D341Med (cell line): ENCODE results near the gene RARG.

Experiments used
- DNase-seq: peaks from one replicate; pipeline ENCODE4 v3.0.0; 2012; ENCODE audit warnings: low spot score

Gene RARG

DNA sequence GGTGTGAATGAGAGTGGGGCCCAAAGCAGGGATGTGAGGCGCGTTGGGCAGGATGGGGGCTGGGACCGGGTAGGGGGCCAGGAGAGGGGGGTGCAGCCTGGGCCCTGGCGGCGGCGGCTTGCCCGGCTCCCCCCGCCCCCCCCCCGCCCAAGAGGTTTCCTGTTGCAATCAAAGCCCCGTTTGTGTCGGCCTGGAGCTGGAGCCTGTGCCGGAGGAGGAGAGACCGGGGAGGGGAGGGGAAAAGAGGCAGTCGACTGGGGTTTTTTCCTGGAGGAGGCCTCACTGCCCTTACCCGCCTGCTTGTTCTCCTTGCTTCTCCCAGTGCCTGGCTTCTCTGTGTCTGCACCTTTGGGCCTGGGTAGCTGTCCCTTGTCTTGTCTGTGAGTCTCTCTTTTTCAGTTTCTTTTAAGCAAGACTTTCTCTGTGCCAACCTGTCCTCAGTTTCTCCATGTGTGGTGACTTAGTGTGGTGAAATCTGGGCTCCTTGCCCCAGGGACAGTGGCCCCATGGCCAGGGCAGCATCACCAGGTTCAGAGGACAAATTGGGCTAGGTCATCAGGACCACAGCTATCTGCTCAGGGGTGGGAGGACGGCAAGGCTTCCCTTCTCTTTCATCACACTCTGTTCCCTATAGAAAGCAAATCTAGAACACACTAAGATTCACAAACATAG is 8.5 kb downstream of the RARG start:
- DNase-seq: no peak

DNA sequence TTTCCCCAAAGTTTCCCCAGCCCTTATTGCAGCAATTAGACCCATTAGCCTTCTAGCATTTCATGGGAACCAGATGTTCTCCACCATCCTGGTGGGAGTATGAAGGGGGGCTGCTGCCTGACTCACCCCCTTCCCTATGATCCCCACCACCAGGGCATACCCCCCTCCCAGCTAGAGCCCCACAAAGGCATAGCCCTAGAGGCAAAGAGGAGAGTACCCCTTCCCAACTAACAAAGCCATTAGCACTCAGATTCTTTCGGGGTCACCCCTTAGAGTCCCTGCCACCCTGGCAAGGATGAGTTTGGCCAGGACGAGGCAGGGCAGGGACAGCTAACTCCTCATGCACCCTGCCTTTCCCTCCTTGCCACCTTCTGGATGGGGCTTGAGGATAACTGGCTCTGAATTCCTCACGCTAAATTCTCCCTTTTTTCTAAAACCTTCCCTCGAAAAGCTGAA is 9.2 kb downstream of the RARG start:
- no peak for DNase-seq

DNA sequence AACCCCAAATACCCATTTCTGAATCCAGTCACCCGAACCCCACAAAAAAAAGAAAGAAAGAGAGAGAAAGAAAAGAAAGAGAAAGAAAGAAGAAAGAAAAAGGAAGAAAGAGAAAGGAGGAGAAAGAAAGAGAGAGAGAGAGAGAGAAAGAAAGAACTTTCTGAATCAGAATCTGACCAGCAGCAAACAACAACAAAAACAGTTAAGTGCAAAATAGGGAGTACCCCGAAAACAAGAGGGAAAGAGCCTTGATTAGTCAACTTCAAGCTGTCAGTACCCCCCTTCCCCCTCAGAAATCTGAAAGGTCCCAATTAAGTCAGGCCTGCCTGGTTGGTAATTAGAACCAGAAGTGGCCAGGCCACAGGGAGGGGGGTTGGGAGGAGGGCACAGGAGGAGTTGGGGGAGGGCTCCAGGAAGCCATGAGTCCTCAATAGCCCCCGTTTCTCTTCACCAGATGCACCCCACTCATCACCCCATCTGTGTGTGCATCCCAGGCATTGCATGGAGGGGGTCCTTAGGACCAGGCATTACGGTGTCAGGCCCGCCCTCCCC is 9.8 kb downstream of the RARG start:
- DNase-seq: no peak

DNA sequence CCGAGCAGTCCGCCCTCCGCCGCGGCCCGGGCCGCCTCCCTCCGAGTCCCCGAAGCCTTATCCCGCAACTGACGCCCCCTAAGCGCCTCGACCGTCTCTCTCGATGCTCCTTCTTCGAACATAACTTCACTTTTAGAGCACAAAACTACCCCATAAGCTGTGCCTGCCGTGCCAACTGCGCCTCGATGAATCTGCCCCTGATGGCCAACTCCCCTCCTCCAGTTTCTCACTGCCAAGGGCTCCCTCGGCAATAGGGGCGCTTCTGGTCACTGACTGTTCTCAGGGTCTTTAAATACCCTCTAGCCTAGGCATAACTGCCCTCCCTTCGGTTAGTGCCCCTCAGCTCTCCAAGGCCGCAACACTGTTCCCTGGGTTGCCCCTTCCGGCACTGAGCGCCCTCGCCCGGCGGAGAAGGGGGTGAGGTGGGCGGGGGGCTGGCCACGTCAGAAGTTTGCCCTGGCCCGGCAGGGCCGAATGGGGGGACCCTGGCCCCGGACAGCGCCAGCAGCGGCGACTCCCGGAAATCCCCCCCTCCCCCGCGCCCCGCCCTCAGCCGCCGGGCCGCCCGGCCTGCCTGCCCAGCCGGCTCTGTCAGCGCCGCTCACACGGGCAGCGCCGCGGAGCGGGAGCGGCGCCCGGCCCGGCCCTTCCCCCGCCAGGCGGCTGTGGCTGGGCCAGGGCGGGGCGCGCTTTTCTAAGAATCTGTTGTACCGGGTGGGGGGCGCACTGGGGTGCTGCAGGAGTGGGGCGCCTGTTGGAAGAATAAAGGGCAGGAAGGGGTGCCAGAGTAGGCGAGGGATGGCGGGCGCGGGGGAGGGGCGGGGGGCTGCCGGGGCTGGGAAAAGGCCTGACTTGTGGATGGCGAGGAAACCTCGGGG is 10.6 kb downstream of the RARG start:
- DNase-seq: peak; percentile 88

DNA sequence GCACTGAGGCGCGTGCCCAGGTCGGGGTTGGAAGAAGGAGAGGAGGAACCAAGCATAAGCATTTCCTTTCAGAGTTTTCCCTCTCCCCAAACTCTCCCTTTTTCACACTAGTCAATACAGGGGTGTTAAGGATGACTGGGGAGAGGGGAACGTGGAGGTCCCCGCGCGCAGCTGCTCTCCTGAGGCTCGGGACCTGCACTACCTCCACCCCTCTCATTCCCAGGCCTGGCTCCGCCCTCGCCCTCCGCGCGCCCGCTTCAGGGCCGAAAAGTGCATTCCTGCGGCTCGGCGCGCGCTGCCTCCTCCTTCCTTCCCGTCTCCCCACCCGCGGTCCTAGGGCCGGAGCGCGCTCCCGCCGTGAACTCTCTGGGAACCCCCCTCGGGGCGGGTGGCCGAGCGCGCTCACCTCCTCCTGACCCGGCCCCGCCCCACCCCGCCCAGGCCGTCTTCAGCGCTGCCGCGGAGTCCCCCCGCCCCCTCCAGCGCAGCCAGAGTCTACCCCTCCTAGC is 11.3 kb downstream of the RARG start:
- peak; percentile 83 for DNase-seq

DNA sequence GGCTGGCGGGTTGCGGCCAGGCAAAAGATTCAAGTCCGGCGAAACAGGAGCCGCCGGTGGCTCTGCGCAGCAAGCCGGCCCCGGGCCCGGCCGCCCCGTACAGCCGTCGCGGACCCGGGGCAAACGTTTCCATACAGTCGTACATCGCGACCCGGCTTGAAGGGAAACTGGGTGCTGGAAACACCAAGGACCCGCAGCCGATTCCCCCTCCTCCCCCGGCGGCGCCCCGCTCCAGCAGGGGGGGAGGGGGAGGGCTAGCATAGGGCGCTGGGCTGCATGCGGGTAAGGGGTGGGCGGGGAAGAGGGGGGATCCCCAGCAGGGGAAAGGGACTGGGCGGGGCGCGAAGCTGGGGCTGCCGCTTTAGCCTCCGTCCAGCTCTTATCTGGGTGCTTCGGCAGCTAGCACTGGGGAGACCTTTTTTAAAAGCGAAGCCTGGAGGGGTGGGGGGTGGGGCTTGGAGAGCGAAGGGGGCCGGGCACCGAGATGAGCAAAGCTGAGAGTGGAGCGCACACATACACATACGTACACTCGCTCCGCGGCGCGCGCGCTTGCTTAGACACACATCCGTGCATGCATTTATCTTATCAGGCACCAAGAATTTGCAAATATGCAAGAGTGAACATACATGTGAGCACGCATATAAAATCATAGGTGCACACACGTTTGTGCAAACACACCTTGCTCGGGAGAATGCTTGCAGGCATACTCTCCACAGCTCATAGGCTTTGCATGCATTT is 11.9 kb downstream of the RARG start:
- DNase-seq: no peak

DNA sequence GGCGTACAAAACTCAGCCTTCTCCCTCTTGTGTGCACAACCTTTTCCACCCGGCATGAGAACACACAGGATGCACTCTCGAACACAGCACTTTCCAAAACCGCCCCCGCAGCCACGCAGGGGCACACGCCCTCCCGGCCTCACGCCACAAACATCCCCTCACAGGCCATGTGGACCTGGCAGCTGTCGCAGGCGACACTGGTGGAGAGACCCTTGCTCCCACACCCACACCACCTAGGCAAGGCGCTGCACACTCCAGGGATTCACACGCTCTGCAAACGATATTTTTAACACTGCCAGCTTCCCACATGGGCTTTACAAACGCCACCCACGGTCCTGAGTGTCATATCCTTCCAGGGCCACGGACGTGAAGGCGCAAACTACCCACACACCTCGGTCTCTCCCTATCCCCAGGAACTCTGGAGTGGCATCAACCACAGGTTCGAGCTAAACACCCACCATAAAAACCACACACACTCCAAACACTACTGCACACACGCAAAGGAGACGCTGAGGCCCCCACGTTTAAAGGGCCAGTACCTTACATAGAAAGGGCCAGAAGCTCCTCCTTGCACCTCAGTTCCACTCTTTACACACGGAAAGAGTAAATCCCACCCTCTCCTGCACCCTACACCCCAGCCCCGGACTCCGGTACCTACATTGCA is 12.6 kb downstream of the RARG start:
- DNase-seq: no peak

DNA sequence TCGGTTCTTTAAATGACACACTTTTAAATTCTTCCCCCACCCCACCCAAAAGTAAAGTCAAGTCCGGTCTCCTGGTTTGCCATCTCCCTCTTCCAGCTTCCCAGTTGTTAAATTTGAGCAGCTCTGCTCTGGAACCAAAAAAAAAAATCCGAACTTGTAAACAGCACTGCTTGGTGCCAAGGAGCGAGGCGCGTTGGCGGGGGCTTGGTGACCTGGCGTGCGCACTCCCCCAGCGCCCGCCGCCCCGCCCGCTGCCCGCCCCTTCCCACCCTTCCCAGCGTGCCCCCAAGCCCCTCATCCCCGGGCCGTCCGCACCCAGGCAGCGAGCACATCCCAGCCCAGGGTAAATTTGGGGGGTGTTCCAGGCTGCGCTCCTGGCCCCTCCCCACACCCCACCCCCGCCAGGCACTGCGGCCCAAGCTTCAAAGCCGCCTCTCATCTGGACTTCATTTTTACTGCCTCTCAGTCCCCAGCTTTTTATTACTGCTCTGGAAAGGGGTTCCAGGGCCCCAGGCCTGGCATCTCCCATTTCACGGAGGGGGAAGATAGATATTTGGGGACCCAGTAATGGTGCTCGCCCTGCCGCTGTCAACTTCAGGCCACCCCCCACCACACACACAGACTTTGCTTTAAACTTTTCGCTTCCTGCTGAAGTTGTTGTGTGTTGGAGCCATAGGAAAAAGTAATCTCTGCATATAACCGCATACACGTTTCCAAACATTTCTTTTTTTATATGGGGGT is 13.3 kb downstream of the RARG start:
- DNase-seq: no peak

DNA sequence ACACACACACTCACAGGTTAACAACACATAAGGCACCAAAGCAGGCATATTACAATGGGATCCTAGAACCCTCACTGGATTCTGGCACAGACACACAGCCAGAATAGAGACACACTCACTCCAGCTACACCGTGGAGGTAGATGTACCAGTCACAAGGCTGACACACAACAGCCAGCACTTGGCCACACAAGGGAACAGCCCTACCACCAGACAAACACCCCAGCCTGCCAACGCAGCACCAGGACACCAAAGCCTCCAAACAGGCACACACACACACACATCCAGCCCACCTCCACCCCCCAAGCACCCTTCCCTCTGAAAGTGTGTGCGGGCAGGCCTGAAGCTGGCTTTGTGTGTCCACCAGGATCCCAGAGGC is 14.1 kb downstream of the RARG start:
- no peak for DNase-seq

DNA sequence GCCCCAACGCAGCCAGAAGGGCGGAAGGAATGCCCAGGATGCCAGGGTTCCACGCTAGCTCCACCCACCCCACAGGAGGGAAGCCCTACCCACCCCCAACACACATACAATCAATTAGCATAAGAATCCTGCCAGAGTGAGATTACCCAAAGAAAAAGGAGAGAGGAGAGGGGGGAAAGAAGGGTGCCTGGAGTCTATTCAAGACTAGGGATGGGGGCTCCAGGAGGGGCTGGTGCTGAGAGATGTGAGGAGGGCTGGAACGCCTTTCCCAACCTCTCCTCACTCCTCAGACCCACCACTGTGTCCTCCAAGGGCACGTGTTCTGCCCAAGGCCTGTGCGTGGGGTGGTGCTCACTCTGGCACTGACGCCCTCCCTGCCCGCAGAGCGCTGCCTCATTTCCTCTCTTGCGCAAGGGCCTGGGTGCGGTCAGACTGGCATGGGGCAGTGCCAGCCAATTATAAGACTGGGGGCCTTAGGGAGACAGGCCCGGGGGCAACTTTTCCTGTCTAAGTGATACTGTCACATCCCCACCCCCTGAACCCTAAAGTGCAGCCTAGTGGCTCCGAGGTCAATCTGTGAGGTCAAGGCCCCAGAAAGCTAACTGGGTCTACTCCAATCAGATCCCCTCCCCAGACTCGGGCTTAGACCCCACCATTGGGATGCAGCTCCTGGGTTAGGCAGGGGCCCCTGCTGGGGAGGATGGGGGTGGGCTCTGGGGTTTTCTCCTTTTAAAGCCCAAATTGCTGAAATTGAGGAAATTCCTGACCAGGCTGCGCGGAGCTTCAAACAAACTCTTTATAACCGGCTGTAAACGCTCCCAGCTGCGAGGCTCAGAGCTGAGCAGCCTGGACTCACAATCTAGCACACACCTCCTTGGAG is 14.7 kb downstream of the RARG start:
- DNase-seq: no peak

DNA sequence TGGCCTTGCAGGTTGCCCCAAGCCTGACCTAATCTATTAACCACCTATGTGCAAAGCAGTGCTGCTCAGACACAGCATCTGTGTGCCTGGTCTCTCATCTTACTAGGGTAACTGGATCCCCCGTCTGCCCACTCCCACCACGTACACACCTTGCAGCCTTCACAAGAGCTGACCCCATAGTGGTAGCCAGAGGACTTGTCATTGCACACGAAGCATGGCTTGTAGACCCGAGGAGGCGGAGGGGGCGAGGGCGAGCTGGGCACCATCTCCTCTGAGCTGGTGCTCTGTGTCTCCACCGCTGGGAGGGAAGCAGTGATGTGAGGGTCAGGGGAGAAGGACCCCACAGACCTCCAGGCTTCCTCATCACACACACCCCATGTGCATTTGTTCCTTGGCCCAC is 16.5 kb downstream of the RARG start:
- DNase-seq: no peak

DNA sequence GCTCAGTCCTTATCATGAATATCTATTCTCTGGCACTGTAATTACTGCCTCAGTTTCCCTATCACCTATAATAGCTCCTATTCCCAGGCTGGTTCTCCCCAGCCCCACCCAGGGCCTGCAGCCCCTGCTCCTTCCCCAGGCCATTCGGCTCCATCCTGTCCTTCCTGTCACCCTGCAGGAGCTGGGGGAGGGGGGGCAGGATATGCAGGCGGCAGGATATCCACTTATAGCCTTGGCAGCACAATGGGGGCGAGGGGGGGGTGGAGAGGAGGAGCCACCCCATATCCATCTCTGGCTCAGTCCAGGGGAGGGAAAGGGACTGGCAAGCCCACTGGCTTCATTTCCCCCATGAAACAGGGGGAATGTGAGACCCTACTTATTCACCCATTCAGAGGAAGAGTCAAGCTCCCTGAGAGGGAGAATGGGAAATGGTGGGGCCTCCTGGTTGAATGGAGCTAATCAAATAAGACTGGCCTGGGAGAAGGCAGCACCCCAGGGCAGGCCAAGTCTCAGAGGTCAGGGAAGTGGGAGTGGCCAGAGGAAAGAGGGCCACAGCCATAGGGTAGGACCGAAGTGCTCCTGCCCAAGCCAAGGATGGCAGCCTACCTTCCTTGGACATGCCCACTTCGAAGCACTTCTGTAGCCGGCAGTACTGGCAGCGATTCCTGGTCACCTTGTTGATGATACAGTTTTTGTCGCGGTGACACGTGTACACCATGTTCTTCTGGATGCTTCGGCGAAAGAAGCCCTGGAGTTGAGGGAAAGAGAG is 17.1 kb downstream of the RARG start:
- no peak for DNase-seq

DNA sequence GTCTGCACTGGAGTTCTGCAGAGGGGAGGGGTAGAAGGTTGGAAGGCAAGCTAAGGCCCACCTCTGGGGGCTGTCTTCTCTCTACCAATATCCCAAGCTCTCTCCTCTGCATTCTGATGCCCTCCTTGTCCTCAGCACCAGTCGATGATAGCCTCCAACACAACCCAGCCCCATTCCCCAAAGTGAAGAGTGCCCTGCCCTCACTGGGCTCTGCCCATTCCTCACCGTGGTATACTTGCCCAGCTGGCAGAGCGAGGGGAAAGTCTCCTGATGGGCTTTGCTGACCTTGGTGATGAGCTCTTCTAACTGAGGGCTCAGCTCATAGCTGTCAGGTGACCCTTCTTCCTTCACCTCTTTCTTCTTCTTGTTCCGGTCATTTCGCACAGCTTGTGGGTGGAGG is 17.8 kb downstream of the RARG start:
- DNase-seq: no peak

DNA sequence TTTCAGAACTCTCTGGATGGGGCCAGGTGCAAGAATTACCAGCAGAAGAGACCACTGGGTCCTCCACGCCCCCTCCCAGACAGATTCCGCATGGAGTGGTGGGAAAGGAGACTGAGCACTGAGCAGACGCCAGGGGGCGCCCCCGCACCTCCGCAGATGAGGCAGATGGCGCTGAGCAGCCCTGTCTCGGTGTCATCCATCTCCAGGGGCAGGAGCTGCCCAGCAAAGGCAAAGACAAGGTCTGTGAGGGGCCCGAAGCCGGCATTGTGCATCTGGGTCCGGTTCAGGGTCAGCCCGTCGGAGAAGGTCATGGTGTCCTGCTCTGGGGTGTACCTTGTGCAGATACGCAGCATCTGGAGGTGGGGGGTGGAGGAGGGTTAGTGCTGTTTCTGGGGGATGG is 18.7 kb downstream of the RARG start:
- peak; percentile 91 for DNase-seq

DNA sequence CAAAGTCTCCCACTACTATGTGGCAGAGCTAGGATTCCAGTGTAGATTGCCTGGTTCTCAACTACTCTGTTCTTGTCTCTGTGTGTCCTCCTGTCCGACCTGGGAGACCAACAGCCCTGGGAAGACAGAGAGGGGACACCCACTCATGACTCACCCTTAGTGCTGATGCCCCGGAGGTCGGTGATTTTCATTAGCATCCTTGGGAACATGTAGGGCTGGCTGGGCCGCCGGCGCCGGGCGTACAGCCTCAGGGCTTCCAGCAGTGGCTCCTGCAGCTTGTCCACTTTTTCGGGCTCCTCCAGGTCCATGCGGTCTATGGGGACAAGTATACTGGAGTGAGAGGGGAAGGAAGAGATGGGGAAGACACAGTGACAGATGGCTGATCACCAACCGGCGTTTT is 19.1 kb downstream of the RARG start:
- DNase-seq: no peak

DNA sequence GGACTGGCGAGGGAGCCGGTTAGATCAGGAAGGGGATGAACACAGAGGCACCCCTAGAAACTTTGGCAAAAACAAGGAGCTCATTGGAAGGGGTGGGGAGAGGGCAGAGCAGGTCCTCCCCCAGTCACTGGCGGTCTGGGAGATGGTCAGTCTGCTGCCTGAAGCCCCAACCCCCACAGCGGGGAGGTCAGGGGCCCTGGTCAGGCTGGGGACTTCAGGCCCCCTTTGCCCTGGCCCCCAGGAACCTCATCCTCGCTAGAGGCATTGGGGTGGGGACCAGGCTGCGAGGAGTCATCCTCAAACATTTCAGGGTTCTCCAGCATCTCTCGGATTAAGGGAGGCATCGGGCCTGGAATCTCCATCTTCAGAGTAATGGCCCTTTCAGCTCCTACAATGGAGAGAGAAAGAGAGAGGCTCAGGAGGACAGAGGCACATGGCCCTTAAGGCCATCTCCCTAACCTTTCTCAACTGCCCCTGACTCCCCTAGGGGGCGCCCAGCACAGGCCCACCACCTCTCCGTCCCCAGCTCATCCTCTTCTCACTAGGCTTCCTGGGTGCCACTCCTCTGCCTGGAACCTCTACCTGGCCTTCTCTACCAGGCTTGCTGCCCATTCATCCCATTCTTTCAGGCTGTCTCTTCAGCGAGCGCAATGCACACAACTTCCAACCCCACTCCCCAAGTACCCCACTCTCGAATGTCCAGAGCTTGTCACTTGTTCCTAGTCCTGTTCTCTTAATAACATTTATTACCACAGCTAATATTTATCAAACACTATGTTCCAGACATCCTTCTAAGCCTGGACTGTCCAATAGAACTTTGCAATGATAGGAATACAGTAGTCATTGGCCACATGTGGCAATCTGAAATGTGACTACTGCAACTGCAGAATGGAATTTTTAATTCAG is 20.3 kb downstream of the RARG start:
- peak; percentile 68 for DNase-seq

DNA sequence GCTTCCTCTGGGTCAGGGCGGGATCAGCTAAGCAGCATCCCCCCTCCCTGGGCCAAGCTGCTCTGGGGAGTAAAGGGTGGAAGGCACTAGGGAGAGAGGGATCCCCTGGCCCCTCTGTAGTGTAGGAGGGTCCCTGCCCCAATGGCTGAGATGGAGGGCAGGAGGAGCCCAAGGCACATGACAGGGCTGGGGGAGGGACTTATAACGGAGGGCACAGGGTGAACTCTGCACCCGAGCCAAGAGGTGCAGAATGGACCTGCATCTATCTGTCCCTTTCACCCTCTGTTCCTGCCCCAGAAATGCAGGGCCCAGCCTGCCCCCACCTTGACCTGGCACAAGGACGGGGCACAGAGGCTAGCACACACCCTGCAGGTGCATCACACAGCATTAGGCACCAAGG is 21.2 kb downstream of the RARG start:
- no peak for DNase-seq

DNA sequence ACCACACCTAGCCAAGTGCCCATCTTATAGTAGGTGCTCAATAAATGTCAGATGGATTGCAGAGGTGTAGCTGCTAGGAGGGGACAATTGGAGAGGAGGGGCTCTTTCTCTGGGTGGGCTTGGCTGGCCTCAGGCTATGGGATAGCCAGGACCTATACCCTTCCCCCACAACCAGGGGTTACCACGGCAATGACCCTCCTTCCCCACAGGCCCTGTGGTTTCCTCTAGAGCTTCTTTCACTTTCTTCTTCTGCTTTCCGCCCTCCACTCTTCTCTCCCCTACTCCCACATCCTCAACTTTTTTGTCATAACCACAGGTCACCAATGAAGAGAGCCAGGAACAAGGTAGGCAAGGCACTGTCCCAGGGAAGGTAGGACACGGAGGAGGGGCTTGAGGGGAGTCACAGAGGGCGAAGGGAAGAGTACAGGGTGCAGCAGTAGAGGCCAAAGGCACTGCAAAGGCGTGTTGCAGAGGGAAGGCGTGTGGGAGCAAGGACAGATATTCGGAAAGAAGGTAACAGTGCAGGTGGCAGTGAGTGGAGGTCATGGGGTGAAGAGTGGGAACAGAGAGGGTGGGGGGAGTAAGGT is 23.0 kb downstream of the RARG start:
- DNase-seq: no peak
